IMR-90 (cell line): ENCODE measurements around the gene RAPSN. TPM values are rescaled to one million over a fixed set of nuclear protein-coding genes. Genes with fewer than 3 reads are reported as not detected.

Experiments
- ATAC-seq: fragments of 200-7000 bp; cut with Tn5 transposase; 2 replicates; pipeline ENCODE4 v1.9.1; 2020; ENCODE audit warnings: low read depth, mild to moderate bottlenecking, moderate library complexity
- BruUV-seq: library from RNA; stranded (reverse); fragments of 400-500 nt; replicated peaks from 2 replicates; lab custom pipeline; 2021; lab: Mats Ljungman, UMichigan
- CTCF ChIA-PET: fragments of 300-600 bp; formaldehyde crosslinking; extraction: SDS; loops from one replicate; lab custom pipeline; 2021; ENCODE audit warnings: antibody characterized with exemption; lab: Yijun Ruan, JAX
- POLR2A ChIA-PET: fragments of 300-600 bp; sonication (Branson Sonifier 250); formaldehyde crosslinking; loops from one replicate; lab custom pipeline; 2022; ENCODE audit warnings: antibody characterized with exemption; ENCODE audit not compliant: unreplicated experiment; lab: Charles Lee
- DNase-seq: peaks from one replicate; pipeline ENCODE4 v3.0.0; 2013
- H2AFZ ChIP-seq: replicated peaks from 2 replicates; pipeline ENCODE3; 2013; ENCODE audit warnings: low read length, mild to moderate bottlenecking; ENCODE audit not compliant: poor library complexity
- H2AK5ac ChIP-seq: 2 replicates; pipeline ENCODE4 v1.6.1; 2013; ENCODE audit warnings: low read depth, low read length, inconsistent platforms
- H2AK9ac ChIP-seq: replicated peaks from 2 replicates; pipeline ENCODE3; 2013; ENCODE audit warnings: mild to moderate bottlenecking, low read depth, low read length, moderate library complexity; ENCODE audit not compliant: poor library complexity
- H2BK120ac ChIP-seq: 2 replicates; pipeline ENCODE4 v1.6.1; 2013; ENCODE audit warnings: low read depth, low read length, inconsistent platforms
- H2BK15ac ChIP-seq: 3 replicates; pipeline ENCODE4 v1.6.1; 2013; ENCODE audit warnings: low read depth, low read length, inconsistent platforms
- H2BK20ac ChIP-seq: 2 replicates; pipeline ENCODE4 v1.6.1; 2013; ENCODE audit warnings: low read depth, mild to moderate bottlenecking, inconsistent platforms, low read length, moderate library complexity
- H2BK5ac ChIP-seq: 2 replicates; pipeline ENCODE4 v1.6.1; 2013; ENCODE audit warnings: mild to moderate bottlenecking, low read depth, low read length, inconsistent platforms; ENCODE audit not compliant: poor library complexity, severe bottlenecking
- H3K14ac ChIP-seq: replicated peaks from 2 replicates; pipeline ENCODE4 v1.6.1; 2013; ENCODE audit warnings: low read depth, low read length, inconsistent platforms
- H3K18ac ChIP-seq: 2 replicates; pipeline ENCODE4 v1.6.1; 2013; ENCODE audit warnings: low read depth, low read length, control low read depth
- H3K23ac ChIP-seq: 2 replicates; pipeline ENCODE4 v1.6.1; 2013; ENCODE audit warnings: low read depth, low read length, inconsistent platforms
- H3K27ac ChIP-seq: 2 replicates; pipeline ENCODE4 v1.5.1; 2013; ENCODE audit warnings: mild to moderate bottlenecking, control low read depth, low read length; ENCODE audit not compliant: insufficient read depth
- H3K27me3 ChIP-seq: 2 replicates; pipeline ENCODE4 v1.6.1; 2013; ENCODE audit warnings: low read length; ENCODE audit not compliant: control insufficient read depth, insufficient read depth
- H3K36me3 ChIP-seq: 2 replicates; pipeline ENCODE4 v1.6.1; 2013; ENCODE audit warnings: low read length, mixed read lengths; ENCODE audit not compliant: control insufficient read depth, insufficient read depth
- H3K4ac ChIP-seq: 2 replicates; pipeline ENCODE4 v1.6.1; 2013; ENCODE audit warnings: low read depth, low read length, inconsistent platforms
- H3K4me1 ChIP-seq: 2 replicates; pipeline ENCODE4 v1.6.1; 2013; ENCODE audit warnings: low read length, mixed read lengths; ENCODE audit not compliant: control insufficient read depth, insufficient read depth
- H3K4me2 ChIP-seq: 2 replicates; pipeline ENCODE4 v1.6.1; 2013; ENCODE audit warnings: low read depth, mild to moderate bottlenecking, control low read depth, low read length, moderate library complexity
- H3K4me3 ChIP-seq: 2 replicates; pipeline ENCODE4 v1.5.1; 2013; ENCODE audit warnings: low read depth, mild to moderate bottlenecking, control low read depth, low read length, moderate library complexity; ENCODE audit not compliant: insufficient read depth
- H3K56ac ChIP-seq: 2 replicates; pipeline ENCODE4 v1.6.1; 2013; ENCODE audit warnings: low read length, inconsistent platforms; ENCODE audit not compliant: insufficient read depth; ENCODE audit errors: extremely low read depth
- H3K79me1 ChIP-seq, 2 experiments: 2 replicates each; pipeline ENCODE4 v1.6.1; 2013; ENCODE audit warnings: low read length in 2 of 2, inconsistent platforms in 1 of 2, low read depth in 1 of 2
- H3K9ac ChIP-seq: 2 replicates; pipeline ENCODE4 v1.6.1; 2013; ENCODE audit warnings: low read depth, low read length, control low read depth
- H3K9me1 ChIP-seq: 2 replicates; pipeline ENCODE4 v1.6.1; 2013; ENCODE audit warnings: low read length, inconsistent platforms; ENCODE audit not compliant: insufficient read depth
- H3K9me3 ChIP-seq: 2 replicates; pipeline ENCODE4 v1.6.1; 2013; ENCODE audit warnings: low read length; ENCODE audit not compliant: control insufficient read depth, insufficient read depth
- H4K20me1 ChIP-seq: 2 replicates; pipeline ENCODE4 v1.6.1; 2013; ENCODE audit warnings: low read length, inconsistent platforms; ENCODE audit not compliant: insufficient read depth
- H4K5ac ChIP-seq: 2 replicates; pipeline ENCODE4 v1.6.1; 2013; ENCODE audit warnings: mild to moderate bottlenecking, low read depth, low read length, control low read depth
- H4K8ac ChIP-seq, 2 experiments: 2 replicates each; pipeline ENCODE4 v1.6.1; 2013; ENCODE audit warnings: low read depth in 2 of 2, low read length in 2 of 2, control low read depth in 1 of 2, inconsistent platforms in 1 of 2
- H4K91ac ChIP-seq: 2 replicates; pipeline ENCODE4 v1.6.1; 2013; ENCODE audit warnings: low read depth, low read length, inconsistent platforms; ENCODE audit not compliant: insufficient read depth
- BHLHE40 ChIP-seq: fragments of 150-350 bp; IDR thresholded peaks from 2 replicates; pipeline ENCODE4 v1.6.1; 2016; ENCODE audit warnings: mild to moderate bottlenecking, low read depth, low read length
- CEBPB ChIP-seq: IDR thresholded peaks from 2 replicates; pipeline ENCODE4 v1.6.1; 2012; ENCODE audit warnings: low read depth, low read length, improper control_type of control experiment
- CHD1 ChIP-seq: IDR thresholded peaks from 2 replicates; pipeline ENCODE4 v1.6.1; 2012; ENCODE audit warnings: low read depth, low read length, improper control_type of control experiment
- MXI1 ChIP-seq: IDR thresholded peaks from 2 replicates; pipeline ENCODE4 v1.6.1; 2012; ENCODE audit warnings: low read depth, mild to moderate bottlenecking, low read length, moderate library complexity, borderline replicate concordance
- NFE2L2 ChIP-seq: fragments of 150-350 bp; IDR thresholded peaks from 2 replicates; pipeline ENCODE4 v1.6.1; 2016; ENCODE audit warnings: low read depth, mild to moderate bottlenecking, low read length
- SMC3 ChIP-seq: fragments of 150-350 bp; IDR thresholded peaks from 2 replicates; pipeline ENCODE4 v1.6.1; 2016; ENCODE audit warnings: low read depth, mild to moderate bottlenecking, antibody characterized with exemption, low read length, moderate library complexity
- WGBS, 2 experiments: methylation state at CpG; one replicate each; pipeline versions ENCODE4 v1.1.5 to v1.1.7; 2013; ENCODE audit warnings: missing lambda C conversion rate in 2 of 2; ENCODE audit not compliant: insufficient read length in 1 of 2; ENCODE audit errors: extremely low coverage in 2 of 2; 5-methylcytosine and 5-hydroxymethylcytosine counted together
- dilution Hi-C: fragments of 300-500 bp; cut with HindIII; formaldehyde crosslinking; loops from one replicate; pipeline ENCODE4 v1.14.3; 2018; ENCODE audit warnings: low sequenced_read_pairs; ENCODE audit not compliant: unreplicated experiment
- in situ Hi-C: fragments of 300-500 bp; cut with MboI; formaldehyde crosslinking; loops from 3 replicates; pipeline ENCODE4 v1.14.3; 2019; ENCODE audit warnings: low sequenced_read_pairs, inconsistent platforms, mixed read lengths
- intact Hi-C: fragments of 100-400 bp; cut with micrococcal nuclease; formaldehyde crosslinking; loops from 2 replicates; pipeline ENCODE4 v1.10.0; 2022
- polyA plus RNA-seq, 3 experiments: library from polyadenylated mRNA; depleted of rRNA; stranded (reverse); fragments of >200 nt; gene quantifications; 2 replicates each; pipeline ENCODE4 v1.2.3, GENCODE V29; 2012; ENCODE audit warnings: low replicate concordance in 1 of 3
- total RNA-seq: library from RNA; depleted of rRNA; stranded (reverse); fragments of >200 nt; gene quantifications from 2 replicates; pipeline ENCODE4 v1.2.3, GENCODE V29; 2012

Gene RAPSN
- total and polyA plus RNA-seq, 2 of the 4 experiments (the other 2 are of a cell fraction): 0.03 TPM; not detected in 1

DNA sequence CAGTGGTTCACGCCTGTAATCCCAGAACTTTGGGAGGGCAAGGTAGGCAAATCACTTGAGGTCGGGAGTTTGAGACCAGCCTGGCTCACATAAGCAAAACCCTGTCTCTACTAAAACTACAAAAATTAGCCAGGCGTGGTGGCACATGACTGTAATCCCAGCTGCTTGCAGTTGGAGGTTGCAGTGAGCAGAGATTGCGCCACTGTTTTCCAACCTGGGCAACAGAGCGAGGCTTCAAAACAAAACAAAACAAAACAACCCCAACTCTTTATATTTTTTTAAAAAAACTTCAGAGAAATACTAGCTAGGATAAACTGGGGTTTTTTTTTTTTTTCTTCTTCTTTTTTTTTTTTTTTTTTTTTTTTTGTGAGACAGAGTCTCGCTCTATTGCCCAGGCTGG lies 31.8 kb upstream of the RAPSN start:
- dilution Hi-C loops: no loop called here
- Histone ChIP-seq H2BK5ac (no peak overlapping the region), H3K36me3 (peaks cover 59% of the 10 kb centered on the region), H2AFZ (no peak overlapping the region), H2AK9ac (no peak overlapping the region), H4K8ac (no peak overlapping the region), H3K9me3 (no peaks in the 10 kb centered on the region), H2BK120ac (no peak overlapping the region), H3K23ac (no peak overlapping the region), H3K27me3 (no peaks in the 10 kb centered on the region), H3K4me1 (peaks cover 7% of the 10 kb centered on the region), H3K27ac (no peak overlapping the region), H3K4ac (no peak overlapping the region), H4K20me1 (peaks cover 26% of the 10 kb centered on the region), H2BK15ac (no peak overlapping the region), H3K14ac (no peak overlapping the region), H3K4me3 (no peak overlapping the region), H3K4me2 (no peak overlapping the region), H3K56ac (no peak overlapping the region), H3K9ac (no peak overlapping the region), H3K79me1 (peaks cover 27 to 65% of the 10 kb centered on the region in 2 experiments), H4K5ac (no peak overlapping the region), H2AK5ac (no peak overlapping the region), H2BK20ac (no peak overlapping the region), H3K18ac (no peak overlapping the region), H4K91ac (no peak overlapping the region), H3K9me1 (peaks cover 9% of the 10 kb centered on the region; the same call in 1 of the 2 replicates)
- no peak for TF ChIP-seq CHD1
- TF ChIP-seq CEBPB: peak; percentile 29; the same call in 1 of the 2 replicates
- no peak for TF ChIP-seq MXI1
- TF ChIP-seq NFE2L2: no peak
- TF ChIP-seq BHLHE40: no peak
- no peak for TF ChIP-seq SMC3
- no TSS peak for BruUV-seq
- 100% methylated on average over 1 of the region's 6 CpGs; no CpG with 5 or more reads in 1 of the 2 experiments for WGBS, 2 experiments
- ATAC-seq: no peak
- intact Hi-C loops: loop anchor here (10.0 kb wide), 1 partner anchor 54 kb away; no protein-coding TSS in a partner anchor
- DNase-seq: no peak
- ChIA-PET POLR2A (no interaction called here), CTCF (no interaction called here)
- in situ Hi-C loops: loop anchor here (10.0 kb wide), 1 partner anchor 134 kb away; no protein-coding TSS in a partner anchor
